ENCODE data around the gene AP1G1. TPM values are rescaled to one million over a fixed set of nuclear protein-coding genes. Genes with fewer than 3 reads are reported as not detected.

AP1G1 gene
- 90.5 and 108 TPM in 2 replicates for total RNA-seq

DNA sequence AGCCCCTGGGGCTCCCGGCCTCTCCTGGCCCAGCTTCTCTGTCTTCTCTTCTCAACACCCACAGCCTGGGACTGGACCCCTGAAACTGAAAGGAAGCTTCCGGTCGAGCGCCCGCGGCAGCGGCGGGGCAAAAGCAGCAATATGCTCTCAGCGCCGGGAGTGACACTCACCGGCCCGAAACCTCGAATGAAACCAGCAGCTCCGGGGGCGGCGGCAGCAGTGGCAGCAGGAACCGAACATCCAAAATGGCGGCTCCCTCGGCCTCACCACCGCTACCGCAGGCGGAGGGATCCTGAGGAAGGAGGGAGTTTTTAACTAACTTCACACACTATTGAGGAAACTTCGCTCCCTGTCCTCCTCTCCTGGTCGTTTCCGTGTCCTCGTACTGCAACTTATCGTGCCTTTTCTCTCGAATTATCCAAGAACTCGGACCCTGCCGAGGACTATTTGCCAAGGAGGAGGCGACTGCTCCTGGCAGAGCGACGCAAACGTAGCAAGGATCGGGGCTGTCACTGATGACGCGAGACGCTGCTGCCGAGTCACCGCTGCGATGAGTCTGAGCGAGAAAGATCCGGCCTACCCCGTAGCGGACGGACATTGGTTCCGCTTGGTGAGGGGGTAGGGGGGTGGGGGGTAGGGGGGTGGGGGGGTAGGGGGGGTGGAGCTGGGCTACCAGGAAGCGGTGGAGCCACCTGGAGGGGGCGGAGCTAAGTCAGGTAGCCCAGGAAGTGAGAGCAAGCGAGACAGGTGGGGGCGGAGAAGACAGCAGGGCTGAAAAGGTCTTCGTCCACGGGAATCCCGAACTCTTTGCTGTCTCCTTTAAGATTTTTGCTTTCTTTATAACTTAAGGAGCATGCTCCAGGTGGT is at the start of gene AP1G1:
AP1G1 (minus strand) TSS at position 242 of the 867 bp plus-strand sequence. CDS start 19,355 bp downstream, outside the sequence.

DNA sequence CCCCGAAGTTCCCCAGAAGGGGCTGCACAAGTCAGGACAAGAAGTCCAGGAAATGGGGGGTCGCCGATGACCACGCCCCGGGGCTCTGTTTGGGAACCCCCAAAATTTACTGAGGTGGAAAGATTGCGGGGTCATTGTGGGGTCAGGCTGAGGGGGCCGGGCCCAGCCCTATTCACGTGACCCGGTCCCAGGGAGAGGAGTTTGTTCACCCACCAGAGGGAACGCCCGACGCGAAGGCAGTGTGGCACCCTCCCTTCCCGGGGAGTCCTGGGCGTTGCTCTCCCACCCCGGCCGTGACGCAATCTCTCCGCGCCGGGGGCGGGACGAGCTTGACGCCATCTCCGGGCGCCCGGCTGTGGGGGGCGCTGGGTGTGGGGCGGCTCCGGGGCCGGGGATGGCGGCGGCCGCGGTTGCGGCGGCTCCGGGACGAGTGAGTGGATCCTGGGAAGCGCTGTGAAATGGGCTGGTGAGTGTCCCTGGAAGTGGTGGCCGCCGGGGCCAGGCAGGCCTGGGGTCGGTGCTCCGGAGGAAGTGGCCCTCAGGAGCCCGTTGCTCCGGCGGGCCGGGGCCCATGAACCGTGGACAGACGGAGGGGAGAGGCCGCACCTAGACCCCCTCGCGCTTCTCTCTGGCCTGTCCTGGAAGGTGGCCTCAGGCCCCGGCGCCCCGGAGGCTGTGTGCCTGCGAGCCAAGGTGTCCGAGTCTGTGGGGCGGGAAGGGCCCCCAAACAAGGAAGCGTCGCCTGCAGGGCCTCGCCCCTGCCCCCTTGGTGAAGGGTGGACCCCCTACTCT is 37.2 kb upstream of the AP1G1 start, which contains the start of gene ATXN1L:
ATXN1L (plus strand) TSS at position 338 of the 792 bp plus-strand sequence. CDS start 3,765 bp downstream, outside the sequence.

DNA sequence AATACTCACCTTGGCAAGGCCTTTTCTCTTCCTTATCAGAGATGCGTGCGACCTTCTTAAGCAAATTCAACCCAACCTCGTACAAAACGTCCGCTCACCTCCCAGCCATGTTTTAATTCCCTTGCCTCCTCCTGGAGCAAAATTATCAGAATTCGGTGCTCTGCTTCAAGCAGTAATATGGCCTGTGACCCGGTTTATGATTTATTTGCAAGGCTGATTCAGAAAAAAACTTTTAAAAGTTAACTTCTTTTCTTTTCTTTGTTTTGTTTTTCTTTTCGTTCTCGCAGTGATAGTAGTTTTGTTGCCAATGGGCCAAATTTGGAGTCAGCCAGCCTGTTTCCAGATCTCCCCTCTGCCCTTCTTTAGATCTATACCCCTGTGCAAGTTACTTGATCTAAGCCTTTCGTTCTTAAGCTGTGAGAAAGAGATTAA is 84.3 kb downstream of the AP1G1 start, which contains the start of gene PHLPP2:
PHLPP2 (minus strand) TSS at position 382 of the 432 bp plus-strand sequence. CDS start 9,906 bp downstream, outside the sequence.

Small RNAs within 50 kb of the gene (small RNA-seq; reads per million reads assigned to genes)
- gene AC010653.3 = not detected
- not detected for gene SNORA70D
- 1,871 reads per million, percentile 100 among the genes with 10 or more reads in this experiment for gene SNORD71

Other genes with a start within 250 kb of the AP1G1 start
- gene TAT, start 231.7 kb downstream of the AP1G1 start, total RNA-seq = under 0.01 and 0.16 TPM in 2 replicates
- gene MARVELD3, start 182.7 kb downstream of the AP1G1 start, total RNA-seq = 0.16 and 0.49 TPM in 2 replicates
- gene PHLPP2, start 84.1 kb downstream of the AP1G1 start, total RNA-seq = 24.3 and 26.3 TPM in 2 replicates
- gene ATXN1L, start 37.1 kb upstream of the AP1G1 start, total RNA-seq = 17.9 and 20.9 TPM in 2 replicates
- gene ZNF821, start 75.3 kb upstream of the AP1G1 start, total RNA-seq = 6.0 and 6.9 TPM in 2 replicates
- gene IST1, start 86.7 kb upstream of the AP1G1 start, total RNA-seq = 223 and 252 TPM in 2 replicates
- under 0.01 TPM in 1 of 2 replicates, not detected in the other for gene PKD1L3, start 191.6 kb upstream of the AP1G1 start, total RNA-seq
- gene DHODH, start 199.9 kb upstream of the AP1G1 start, total RNA-seq = 3.2 and 3.3 TPM in 2 replicates
- gene HP, start 245.7 kb upstream of the AP1G1 start, total RNA-seq = not detected in 2 replicates